Tibial artery (tissue), 4 donors: ENCODE results near the gene ETV2.

ENCODE experiments used
- DNase-seq, 2 donors: peaks; one replicate each; pipeline ENCODE4 v3.0.0-alpha.2; 2019
- H3K27ac ChIP-seq, 2 donors: fragments of 200-600 bp; sonication (generic) in 1 of 2; 1 replicate in 1 of 2; 2 replicates in 1 of 2; pipeline ENCODE4 v1.5.1; 2018 to 2019; ENCODE audit warnings: mild to moderate bottlenecking in 1 of 2
- H3K27me3 ChIP-seq, 2 donors: fragments of 200-600 bp; sonication (generic) in 1 of 2; one replicate each; pipeline versions ENCODE4 v1.5.1 to v1.6.0; 2016 to 2019
- H3K36me3 ChIP-seq, 3 donors: fragments of 200-600 bp; sonication (generic) in 2 of 3; one replicate each; pipeline ENCODE4 v1.5.1; 2016 to 2019; ENCODE audit warnings: mild to moderate bottlenecking in 2 of 3
- H3K4me1 ChIP-seq, 4 donors: fragments of 200-600 bp; sonication (generic) in 2 of 4; 1 replicate in 3 of 4; 2 replicates in 1 of 4; pipeline ENCODE4 v1.5.1; 2016 to 2019
- H3K4me3 ChIP-seq, 2 donors: fragments of 200-600 bp; sonication (generic) in 1 of 2; 1 replicate in 1 of 2; 2 replicates in 1 of 2; pipeline ENCODE4 v1.5.1; 2018 to 2019; ENCODE audit warnings: mild to moderate bottlenecking in 2 of 2
- H3K9me3 ChIP-seq, 3 donors: fragments of 200-600 bp; sonication (generic) in 1 of 3; one replicate each; pipeline ENCODE4 v1.5.1; 2016 to 2019
- intact Hi-C: fragments of 100-400 bp; cut with DNase I; formaldehyde crosslinking; loops from one replicate; pipeline ENCODE4 v1.15.0; 2023; ENCODE audit warnings: low total_unique reads
- TF ChIP-seq, protein P1 (sequence below), 2 experiments: fragments of 200-600 bp in 1 of 2; fragments of 450-650 bp in 1 of 2; IDR thresholded peaks; one replicate each; pipeline ENCODE4 v1.5.1; 2017 to 2019; ENCODE audit warnings: antibody characterized with exemption in 2 of 2, mild to moderate bottlenecking in 1 of 2, moderate library complexity in 1 of 2

ETV2 gene

DNA sequence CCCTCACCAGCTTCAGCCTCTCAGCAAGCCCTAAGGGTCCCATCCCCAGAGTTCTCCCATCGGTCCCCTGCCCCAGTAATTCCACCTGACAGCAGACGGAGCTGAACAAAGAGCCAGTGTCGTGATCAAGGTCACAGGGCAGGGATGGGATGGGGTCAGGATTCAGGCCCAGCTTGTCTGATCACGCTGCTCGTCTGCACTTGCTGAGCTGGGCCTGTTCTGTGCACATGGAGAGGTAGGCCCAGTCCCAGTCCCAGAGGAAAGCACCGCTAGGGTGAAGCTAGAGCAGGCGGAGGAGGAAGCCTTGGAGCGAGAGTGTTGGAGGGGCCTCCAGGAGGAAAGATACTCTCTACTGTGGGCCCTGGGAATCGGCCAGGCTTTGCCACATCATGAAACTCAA lies 19.8 kb upstream of the ETV2 start:
- intact Hi-C loops: no loop called here
- H3K4me3 ChIP-seq: no peak overlapping the region
- H3K9me3 ChIP-seq: no peaks in the 10 kb centered on the region
- no peak for DNase-seq
- peaks cover 0 to 51% (median 15%) of the 10 kb centered on the region in 3 donors for H3K36me3 ChIP-seq
- H3K27me3 ChIP-seq: no peaks in the 10 kb centered on the region
- TF ChIP-seq, protein P1, sequence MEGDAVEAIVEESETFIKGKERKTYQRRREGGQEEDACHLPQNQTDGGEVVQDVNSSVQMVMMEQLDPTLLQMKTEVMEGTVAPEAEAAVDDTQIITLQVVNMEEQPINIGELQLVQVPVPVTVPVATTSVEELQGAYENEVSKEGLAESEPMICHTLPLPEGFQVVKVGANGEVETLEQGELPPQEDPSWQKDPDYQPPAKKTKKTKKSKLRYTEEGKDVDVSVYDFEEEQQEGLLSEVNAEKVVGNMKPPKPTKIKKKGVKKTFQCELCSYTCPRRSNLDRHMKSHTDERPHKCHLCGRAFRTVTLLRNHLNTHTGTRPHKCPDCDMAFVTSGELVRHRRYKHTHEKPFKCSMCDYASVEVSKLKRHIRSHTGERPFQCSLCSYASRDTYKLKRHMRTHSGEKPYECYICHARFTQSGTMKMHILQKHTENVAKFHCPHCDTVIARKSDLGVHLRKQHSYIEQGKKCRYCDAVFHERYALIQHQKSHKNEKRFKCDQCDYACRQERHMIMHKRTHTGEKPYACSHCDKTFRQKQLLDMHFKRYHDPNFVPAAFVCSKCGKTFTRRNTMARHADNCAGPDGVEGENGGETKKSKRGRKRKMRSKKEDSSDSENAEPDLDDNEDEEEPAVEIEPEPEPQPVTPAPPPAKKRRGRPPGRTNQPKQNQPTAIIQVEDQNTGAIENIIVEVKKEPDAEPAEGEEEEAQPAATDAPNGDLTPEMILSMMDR (IDR thresholded peaks at IDR 0.05): no peak
- H3K4me1 ChIP-seq: no peaks in the 10 kb centered on the region
- no peak overlapping the region for H3K27ac ChIP-seq

DNA sequence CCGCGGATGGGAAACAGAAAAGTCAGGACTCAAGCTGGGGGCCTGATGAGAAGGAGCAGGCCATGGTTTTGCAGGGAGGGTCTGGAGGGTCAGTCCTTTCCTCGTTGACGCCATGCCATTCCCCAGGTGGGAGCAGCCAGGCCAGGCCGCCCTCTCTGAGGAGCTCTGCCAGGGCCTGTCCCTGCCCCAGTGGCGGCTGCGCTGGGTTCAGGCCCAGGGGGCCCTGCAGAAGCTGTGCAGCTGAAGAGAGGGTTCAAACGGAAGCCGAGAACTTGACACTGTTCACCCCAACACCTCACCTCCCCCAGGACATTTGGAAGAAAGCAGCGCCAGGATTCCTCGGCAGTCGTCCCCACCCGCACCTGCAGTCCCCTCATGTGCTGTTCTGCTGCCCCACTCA lies 18.8 kb upstream of the ETV2 start:
- H3K4me3 ChIP-seq: no peak overlapping the region
- no peak for DNase-seq
- no peak overlapping the region for H3K27ac ChIP-seq
- H3K9me3 ChIP-seq: no peaks in the 10 kb centered on the region
- intact Hi-C loops: no loop called here
- no peaks in the 10 kb centered on the region for H3K27me3 ChIP-seq
- peaks cover 0 to 2% (median 0%) of the 10 kb centered on the region in 4 donors for H3K4me1 ChIP-seq
- TF ChIP-seq, protein P1 (IDR thresholded peaks at IDR 0.05): no peak
- peaks cover 0 to 41% (median 15%) of the 10 kb centered on the region in 3 donors for H3K36me3 ChIP-seq

DNA sequence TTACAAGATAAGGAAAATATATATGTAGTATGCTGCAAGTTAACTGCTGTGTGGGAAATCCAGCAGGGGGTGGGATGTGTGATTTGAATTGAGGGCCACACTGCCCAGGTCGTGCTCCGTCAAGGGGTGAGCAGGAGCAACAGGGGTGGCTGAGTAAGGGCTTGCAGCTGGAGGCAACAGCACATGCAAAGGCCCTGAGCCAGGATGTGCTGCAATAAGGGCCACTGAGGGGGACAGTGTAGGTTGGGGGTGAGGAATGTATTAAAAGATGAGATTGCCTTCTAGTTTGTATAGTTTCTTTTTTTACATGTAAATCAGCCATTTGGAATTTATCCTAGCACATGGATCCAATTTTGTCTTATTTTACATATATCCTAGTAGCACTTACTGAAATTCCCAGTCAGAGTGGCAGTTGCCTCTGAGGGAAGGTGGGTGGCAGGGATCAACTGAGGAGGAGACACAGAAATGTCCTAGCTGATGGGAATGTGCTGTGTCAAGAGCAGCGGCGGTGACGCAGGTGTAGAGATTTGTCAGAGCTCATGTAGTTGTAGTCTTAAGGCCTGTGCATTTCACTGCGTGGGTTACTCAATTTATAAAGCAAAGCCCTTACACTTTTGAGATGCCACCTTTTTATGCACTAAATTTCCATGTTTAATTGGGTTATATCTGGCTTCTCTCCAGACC lies 18.1 kb upstream of the ETV2 start:
- Histone ChIP-seq H3K9me3 (no peaks in the 10 kb centered on the region), H3K4me1 (peaks cover 0 to 8% (median 3%) of the 10 kb centered on the region in 4 donors), H3K4me3 (no peak overlapping the region), H3K27ac (no peak overlapping the region), H3K36me3 (peaks cover 0 to 34% (median 15%) of the 10 kb centered on the region in 3 donors), H3K27me3 (no peaks in the 10 kb centered on the region)
- TF ChIP-seq, protein P1 (IDR thresholded peaks at IDR 0.05): no peak
- intact Hi-C loops: no loop called here
- no peak for DNase-seq

DNA sequence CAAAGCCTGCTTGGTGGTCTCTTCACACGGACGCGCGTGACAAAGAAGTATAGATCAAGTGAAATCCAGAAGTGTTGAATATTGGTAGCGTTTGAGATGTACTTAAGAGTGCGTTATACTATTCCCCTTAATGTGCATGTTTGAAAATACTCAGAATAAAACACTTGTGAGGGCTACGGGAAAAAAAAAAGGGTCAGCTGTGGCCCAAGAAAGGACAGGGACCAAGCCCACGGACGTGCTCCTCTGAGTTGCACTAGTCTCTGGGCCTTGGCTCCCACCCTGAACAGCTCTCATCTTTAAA lies 13.3 kb upstream of the ETV2 start:
- intact Hi-C loops: loop anchor here (2.0 to 5.0 kb wide), 3 partner anchors 15 to 81 kb away; partner anchors contain the start of genes HAUS5 and TMEM147
- Histone ChIP-seq H3K27me3 (no peaks in the 10 kb centered on the region), H3K4me1 (peaks cover 3 to 26% (median 18%) of the 10 kb centered on the region in 4 donors), H3K36me3 (peaks cover 22 to 32% (median 29%) of the 10 kb centered on the region in 3 donors), H3K4me3 (peak overlapping the region; percentile 93 to 100), H3K27ac (peak overlapping the region; percentile 89 to 91), H3K9me3 (no peaks in the 10 kb centered on the region)
- DNase-seq: no peak
- TF ChIP-seq, protein P1 (IDR thresholded peaks at IDR 0.05): no peak

DNA sequence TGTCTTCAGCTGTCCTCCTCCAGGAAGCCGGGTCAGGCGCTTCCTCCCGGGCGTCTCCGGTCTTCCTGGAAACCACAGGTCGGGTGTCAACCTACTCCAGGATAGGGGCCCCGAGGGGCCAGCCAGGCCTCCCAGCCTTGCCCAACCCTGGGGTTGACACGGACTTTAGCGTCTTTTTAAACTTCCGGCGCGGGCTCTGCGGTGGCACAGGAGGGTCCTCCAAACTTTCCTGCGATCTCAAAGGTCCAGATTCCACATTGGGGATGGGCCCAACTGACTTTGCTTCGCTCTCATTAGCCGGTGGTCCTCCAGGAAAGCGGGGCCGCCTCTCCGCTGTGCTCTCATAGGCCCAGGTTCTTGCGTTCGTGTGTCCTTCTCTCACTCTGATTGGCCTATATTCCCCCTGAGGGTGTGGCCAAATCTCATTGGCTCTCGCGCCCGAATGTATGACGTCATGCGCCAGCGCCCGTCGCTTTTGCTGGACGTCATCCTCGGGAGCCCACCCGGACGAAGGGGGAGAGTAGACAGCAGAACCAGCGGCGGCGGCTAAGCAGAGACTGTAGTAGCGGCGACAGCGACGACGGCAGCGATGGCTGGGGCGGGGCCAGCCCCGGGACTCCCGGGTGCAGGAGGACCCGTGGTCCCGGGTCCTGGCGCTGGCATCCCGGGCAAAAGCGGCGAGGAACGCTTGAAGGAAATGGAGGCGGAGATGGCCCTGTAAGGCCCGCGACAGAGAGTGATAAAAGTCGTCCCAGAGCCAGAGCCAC lies 12.8 kb upstream of the ETV2 start, which contains the start of gene RBM42:
TSS of gene RBM42 (plus strand) at position 472 of the 767 bp plus-strand sequence. CDS start at position 590, 118 bp downstream.
- Histone ChIP-seq H3K27ac (peak within 1 kb of the TSS; percentile 89 to 91), H3K4me1 (peaks cover 3 to 26% (median 18%) of the 10 kb centered on the region in 4 donors), H3K36me3 (peaks cover 28 to 37% (median 34%) of the 10 kb centered on the region in 3 donors), H3K9me3 (no peaks in the 10 kb centered on the region), H3K4me3 (peak within 1 kb of the TSS; percentile 93 to 100), H3K27me3 (no peaks in the 10 kb centered on the region)
- TF ChIP-seq, protein P1 (IDR thresholded peaks at IDR 0.05): peak in 1 of 2 experiments; percentile 22
- intact Hi-C loops: loop anchor here (2.0 to 5.0 kb wide), 3 partner anchors 16 to 81 kb away; partner anchors contain the start of genes HAUS5 and TMEM147
- peak; percentile 98 for DNase-seq
